ENCODE results near the gene MAX.

MAX gene

GRCh38 chr14:65104791-65105190 is 2.5 kb upstream of the MAX start:
- DNase-seq (ENCODE audit: low read depth), result no peak
- TF ChIP-seq CTCF (conservative IDR thresholded peaks at IDR 0.05; ENCODE audit: low read length), result no peak
- no peak overlapping the region for H3K4me3 ChIP-seq (ENCODE audit: low read length)

GRCh38 chr14:65103150-65103760 is 938 bp upstream of the MAX start:
- peak; percentile 40 for TF ChIP-seq CTCF (conservative IDR thresholded peaks at IDR 0.05; ENCODE audit: low read length)
- DNase-seq (ENCODE audit: low read depth), result peak; percentile 36
- H3K4me3 ChIP-seq (ENCODE audit: low read length), result peak overlapping the region; percentile 78

- no peak for DNase-seq (ENCODE audit: low read depth)
- no peak for TF ChIP-seq CTCF (conservative IDR thresholded peaks at IDR 0.05; ENCODE audit: low read length)
- H3K4me3 ChIP-seq (ENCODE audit: low read length), result peak overlapping the region; percentile 82
These were observed 481 bp downstream of the MAX start for GRCh38 chr14:65101631-65102440.

GRCh38 chr14:65100922-65101541 is 1.3 kb downstream of the MAX start:
- no peak for DNase-seq (ENCODE audit: low read depth)
- H3K4me3 ChIP-seq (ENCODE audit: low read length), result peak overlapping the region; percentile 82
- TF ChIP-seq CTCF (conservative IDR thresholded peaks at IDR 0.05; ENCODE audit: low read length), result no peak

GRCh38 chr14:65098586-65098985 is 3.7 kb downstream of the MAX start:
- no peak for TF ChIP-seq CTCF (conservative IDR thresholded peaks at IDR 0.05; ENCODE audit: low read length)
- H3K4me3 ChIP-seq (ENCODE audit: low read length), result peak overlapping the region; percentile 0; the same call in 1 of the 2 replicates
- DNase-seq (ENCODE audit: low read depth), result peak; percentile 43

GRCh38 chr14:65096323-65097089 is 5.8 kb downstream of the MAX start:
- no peak overlapping the region for H3K4me3 ChIP-seq (ENCODE audit: low read length)
- TF ChIP-seq CTCF (conservative IDR thresholded peaks at IDR 0.05; ENCODE audit: low read length), result no peak
- peak; percentile 31 for DNase-seq (ENCODE audit: low read depth)

Data from AG10803 (cell line).